GM23248 (cell line): Measurements from ENCODE around the gene CNTNAP4. TPM values are rescaled to one million over a fixed set of nuclear protein-coding genes. Genes with fewer than 3 reads are reported as not detected.

Experiments
- DNase-seq: peaks from one replicate; pipeline ENCODE4 v3.0.0-alpha.2; 2015
- H2AFZ ChIP-seq: fragments of 200-600 bp; sonication (generic); 2 replicates; pipeline ENCODE4 v1.6.1; 2016; ENCODE audit warnings: antibody characterized with exemption
- H3F3A ChIP-seq: fragments of 200-600 bp; sonication (generic); 2 replicates; pipeline ENCODE4 v1.6.1; 2016; ENCODE audit warnings: mild to moderate bottlenecking, antibody characterized with exemption, mixed run types; ENCODE audit not compliant: insufficient read depth
- H3K27ac ChIP-seq: fragments of 200-600 bp; sonication (generic); 2 replicates; pipeline ENCODE4 v1.5.1; 2016; ENCODE audit warnings: mild to moderate bottlenecking
- H3K27me3 ChIP-seq: fragments of 200-600 bp; sonication (generic); replicated peaks from 2 replicates; pipeline ENCODE4 v1.6.1; 2016; ENCODE audit warnings: mild to moderate bottlenecking; ENCODE audit not compliant: insufficient read depth
- H3K36me3 ChIP-seq: fragments of 200-600 bp; sonication (generic); 2 replicates; pipeline ENCODE4 v1.6.1; 2016; ENCODE audit warnings: low read depth, mild to moderate bottlenecking
- H3K4me1 ChIP-seq: fragments of 200-600 bp; sonication (generic); 2 replicates; pipeline ENCODE4 v1.6.1; 2016; ENCODE audit warnings: mild to moderate bottlenecking; ENCODE audit not compliant: insufficient read depth
- H3K4me2 ChIP-seq: fragments of 200-600 bp; sonication (generic); one replicate; pipeline ENCODE4 v1.6.1; 2016; ENCODE audit warnings: mild to moderate bottlenecking; ENCODE audit not compliant: unreplicated experiment
- H3K4me3 ChIP-seq: fragments of 200-600 bp; sonication (generic); 2 replicates; pipeline ENCODE4 v1.5.1; 2016; ENCODE audit warnings: mild to moderate bottlenecking
- H3K79me2 ChIP-seq: fragments of 200-600 bp; sonication (generic); 2 replicates; pipeline ENCODE4 v1.6.1; 2016; ENCODE audit warnings: mild to moderate bottlenecking; ENCODE audit not compliant: insufficient read depth
- H3K9ac ChIP-seq: fragments of 200-600 bp; sonication (generic); 2 replicates; pipeline ENCODE4 v1.6.1; 2016; ENCODE audit warnings: mild to moderate bottlenecking
- H3K9me2 ChIP-seq: fragments of 200-600 bp; sonication (generic); 2 replicates; pipeline ENCODE4 v1.6.1; 2016; ENCODE audit warnings: mixed run types, mild to moderate bottlenecking, moderate library complexity; ENCODE audit not compliant: insufficient read depth
- H3K9me3 ChIP-seq: fragments of 200-600 bp; sonication (generic); one replicate; pipeline ENCODE4 v1.6.1; 2017; ENCODE audit warnings: low read depth
- H4K20me1 ChIP-seq: fragments of 200-600 bp; sonication (generic); 2 replicates; pipeline ENCODE4 v1.6.0; 2016; ENCODE audit not compliant: insufficient read depth
- EZH2 ChIP-seq: fragments of 200-600 bp; sonication (generic); IDR thresholded peaks from 2 replicates; pipeline ENCODE4 v1.6.1; 2018; ENCODE audit warnings: antibody characterized with exemption, mild to moderate bottlenecking; ENCODE audit not compliant: insufficient read depth, poor library complexity, severe bottlenecking
- EZH2phosphoT487 ChIP-seq: fragments of 200-600 bp; sonication (generic); IDR thresholded peaks from 2 replicates; pipeline ENCODE4 v1.6.1; 2018; ENCODE audit warnings: antibody characterized with exemption, moderate library complexity, mild to moderate bottlenecking, low read depth; ENCODE audit not compliant: insufficient read depth
- WGBS, 2 experiments: methylation state at CpG; one replicate each; pipeline ENCODE4 v1.1.6; 2015 to 2017; ENCODE audit warnings: low lambda C conversion rate in 2 of 2, low coverage in 1 of 2; ENCODE audit errors: missing lambda C conversion rate in 2 of 2; 5-methylcytosine and 5-hydroxymethylcytosine counted together
- in situ Hi-C: fragments of 300-500 bp; cut with MboI; formaldehyde crosslinking; loops from 2 replicates; pipeline ENCODE4 v1.15.0; 2020
- polyA plus RNA-seq: library from polyadenylated mRNA; unstranded; fragments of >200 nt; fragmentation: Nextera tagmentation; extraction: Ambion mirVana; gene quantifications from 2 replicates; pipeline ENCODE4 v1.2.1, GENCODE V29; 2016
- total RNA-seq: library from RNA; depleted of rRNA; stranded (reverse); fragments of >200 nt; shearing (Covaris generic); gene quantifications from 2 replicates; pipeline ENCODE4 v1.2.3, GENCODE V29; 2014

The CNTNAP4 gene
- total and polyA plus RNA-seq, 2 experiments from 2014 or later, result not detected

GRCh38 chr16:76235426-76235825 is 41.8 kb upstream of the CNTNAP4 start:
- Histone ChIP-seq H3K27ac (no peak overlapping the region), H4K20me1 (no peaks in the 10 kb centered on the region), H3K4me1 (no peaks in the 10 kb centered on the region), H3K27me3 (no peaks in the 10 kb centered on the region), H3F3A (no peaks in the 10 kb centered on the region), H3K4me3 (no peak overlapping the region), H3K36me3 (no peaks in the 10 kb centered on the region), H3K4me2 (no peak overlapping the region), H3K9me3 (no peaks in the 10 kb centered on the region), H3K9me2 (no peaks in the 10 kb centered on the region), H3K79me2 (no peaks in the 10 kb centered on the region), H3K9ac (no peak overlapping the region), H2AFZ (no peak overlapping the region)
- 65 to 67% methylated on average over 12 of the region's 12 CpGs for WGBS, 2 experiments
- in situ Hi-C loops, result no loop called here
- TF ChIP-seq EZH2 (no peak), EZH2phosphoT487 (no peak)
- DNase-seq, result no peak

- H3F3A ChIP-seq, result no peaks in the 10 kb centered on the region
- H3K4me2 ChIP-seq, result no peak overlapping the region
- H3K27ac ChIP-seq, result no peak overlapping the region
- no peak overlapping the region for H3K9ac ChIP-seq
- no peak overlapping the region for H2AFZ ChIP-seq
- H3K9me2 ChIP-seq, result no peaks in the 10 kb centered on the region
- H4K20me1 ChIP-seq, result no peaks in the 10 kb centered on the region
- no peak overlapping the region for H3K4me3 ChIP-seq
- TF ChIP-seq EZH2phosphoT487 (no peak), EZH2 (no peak)
- in situ Hi-C loops, result no loop called here
- H3K79me2 ChIP-seq, result no peaks in the 10 kb centered on the region
- 22 to 25% methylated on average over 2 of the region's 2 CpGs for WGBS, 2 experiments
- H3K9me3 ChIP-seq, result no peaks in the 10 kb centered on the region
- no peak for DNase-seq
- no peaks in the 10 kb centered on the region for H3K27me3 ChIP-seq
- no peaks in the 10 kb centered on the region for H3K4me1 ChIP-seq
- no peaks in the 10 kb centered on the region for H3K36me3 ChIP-seq
These were observed 39.7 kb upstream of the CNTNAP4 start for GRCh38 chr16:76237471-76237870.

GRCh38 chr16:76241755-76242154 is 35.4 kb upstream of the CNTNAP4 start:
- Histone ChIP-seq H3K4me2 (no peak overlapping the region), H3K79me2 (no peaks in the 10 kb centered on the region), H3K9me3 (no peaks in the 10 kb centered on the region), H3K9me2 (no peaks in the 10 kb centered on the region), H3F3A (no peaks in the 10 kb centered on the region), H3K4me3 (no peak overlapping the region), H3K36me3 (no peaks in the 10 kb centered on the region), H3K27me3 (no peaks in the 10 kb centered on the region), H3K27ac (no peak overlapping the region), H3K9ac (no peak overlapping the region), H4K20me1 (no peaks in the 10 kb centered on the region), H3K4me1 (no peaks in the 10 kb centered on the region), H2AFZ (no peak overlapping the region)
- WGBS, 2 experiments, result 25 to 37% methylated on average over 2 of the region's 2 CpGs
- in situ Hi-C loops, result no loop called here
- TF ChIP-seq EZH2phosphoT487 (no peak), EZH2 (no peak)
- no peak for DNase-seq

- in situ Hi-C loops, result no loop called here
- H3F3A ChIP-seq, result no peaks in the 10 kb centered on the region
- H3K27me3 ChIP-seq, result no peaks in the 10 kb centered on the region
- no peak overlapping the region for H3K4me3 ChIP-seq
- DNase-seq, result no peak
- no peak for TF ChIP-seq EZH2
- TF ChIP-seq EZH2phosphoT487, result no peak
- no peaks in the 10 kb centered on the region for H3K79me2 ChIP-seq
- H4K20me1 ChIP-seq, result no peaks in the 10 kb centered on the region
- H3K4me1 ChIP-seq, result no peaks in the 10 kb centered on the region
- no peaks in the 10 kb centered on the region for H3K9me3 ChIP-seq
- 20 to 22% methylated on average over 1 of the region's 1 CpG for WGBS, 2 experiments
- no peak overlapping the region for H3K4me2 ChIP-seq
- no peak overlapping the region for H2AFZ ChIP-seq
- no peaks in the 10 kb centered on the region for H3K36me3 ChIP-seq
- H3K27ac ChIP-seq, result no peak overlapping the region
- H3K9me2 ChIP-seq, result no peaks in the 10 kb centered on the region
- H3K9ac ChIP-seq, result no peak overlapping the region
These were observed 33.6 kb upstream of the CNTNAP4 start for GRCh38 chr16:76243620-76244019.

GRCh38 chr16:76246587-76246986 is 30.6 kb upstream of the CNTNAP4 start:
- H3K4me1 ChIP-seq, result no peaks in the 10 kb centered on the region
- H3K9ac ChIP-seq, result no peak overlapping the region
- in situ Hi-C loops, result no loop called here
- 28 to 32% methylated on average over 3 of the region's 3 CpGs for WGBS, 2 experiments
- H3K27ac ChIP-seq, result no peak overlapping the region
- H3K36me3 ChIP-seq, result no peaks in the 10 kb centered on the region
- TF ChIP-seq EZH2 (no peak), EZH2phosphoT487 (no peak)
- no peaks in the 10 kb centered on the region for H3K79me2 ChIP-seq
- no peaks in the 10 kb centered on the region for H3K9me2 ChIP-seq
- no peak overlapping the region for H3K4me3 ChIP-seq
- no peak for DNase-seq
- no peaks in the 10 kb centered on the region for H4K20me1 ChIP-seq
- H3K27me3 ChIP-seq, result no peaks in the 10 kb centered on the region
- no peak overlapping the region for H3K4me2 ChIP-seq
- H3F3A ChIP-seq, result no peaks in the 10 kb centered on the region
- no peak overlapping the region for H2AFZ ChIP-seq
- no peaks in the 10 kb centered on the region for H3K9me3 ChIP-seq
